Smooth muscle cell (in vitro differentiated cells): ENCODE data around the gene CHSY1. TPM values are rescaled to one million over a fixed set of nuclear protein-coding genes. Genes with fewer than 3 reads are reported as not detected.

Source experiments
- DNase-seq: peaks from one replicate; lab custom pipeline; 2025; ENCODE audit not compliant: unreplicated experiment; lab: John Stamatoyannopoulos, UW
- H2AFZ ChIP-seq: fragments of 200-600 bp; sonication (generic); 2 replicates; pipeline ENCODE4 v1.6.0; 2016; ENCODE audit warnings: antibody characterized with exemption, low read depth, mild to moderate bottlenecking
- H3F3A ChIP-seq: fragments of 200-600 bp; sonication (generic); 2 replicates; pipeline ENCODE4 v1.6.0; 2017; ENCODE audit warnings: antibody characterized with exemption, low read depth
- H3K27ac ChIP-seq: fragments of 200-600 bp; sonication (generic); 2 replicates; pipeline ENCODE4 v1.5.1; 2016; ENCODE audit warnings: low read depth, mild to moderate bottlenecking
- H3K27me3 ChIP-seq: fragments of 200-600 bp; sonication (generic); 2 replicates; pipeline ENCODE4 v1.6.1; 2016; ENCODE audit warnings: low read depth, mild to moderate bottlenecking
- H3K36me3 ChIP-seq: fragments of 200-600 bp; sonication (generic); 2 replicates; pipeline ENCODE4 v1.5.1; 2016; ENCODE audit warnings: low read depth
- H3K4me1 ChIP-seq: fragments of 200-600 bp; sonication (generic); 2 replicates; pipeline ENCODE4 v1.5.1; 2016; ENCODE audit warnings: low read depth
- H3K4me2 ChIP-seq: fragments of 200-600 bp; sonication (generic); 2 replicates; pipeline ENCODE4 v1.6.0; 2016; ENCODE audit warnings: mild to moderate bottlenecking
- H3K4me3 ChIP-seq: fragments of 200-600 bp; sonication (generic); 2 replicates; pipeline ENCODE4 v1.5.1; 2016; ENCODE audit warnings: mild to moderate bottlenecking
- H3K79me2 ChIP-seq: fragments of 200-600 bp; sonication (generic); 2 replicates; pipeline ENCODE4 v1.6.0; 2016; ENCODE audit warnings: low read depth, mild to moderate bottlenecking
- H3K9ac ChIP-seq: fragments of 200-600 bp; sonication (generic); 2 replicates; pipeline ENCODE4 v1.6.0; 2016; ENCODE audit warnings: low read depth
- H3K9me3 ChIP-seq: fragments of 200-600 bp; sonication (generic); replicated peaks from 2 replicates; pipeline ENCODE4 v1.5.1; 2016; ENCODE audit warnings: low read depth
- H4K20me1 ChIP-seq: fragments of 200-600 bp; sonication (generic); 2 replicates; pipeline ENCODE4 v1.6.0; 2016; ENCODE audit warnings: low read depth
- WGBS: methylation state at CpG from one replicate; pipeline ENCODE4 v1.1.7; 2016; ENCODE audit warnings: low lambda C conversion rate; 5-methylcytosine and 5-hydroxymethylcytosine counted together
- polyA plus RNA-seq: library from polyadenylated mRNA; unstranded; fragments of >200 nt; fragmentation: Nextera tagmentation; extraction: Ambion mirVana; gene quantifications from 2 replicates; pipeline ENCODE4 v1.2.1, GENCODE V29; 2016
- total RNA-seq: library from RNA; depleted of rRNA; stranded (reverse); fragments of >200 nt; gene quantifications from 2 replicates; pipeline ENCODE4 v1.2.3, GENCODE V29; 2014
- TF ChIP-seq, protein P1 (sequence below): fragments of 200-600 bp; sonication (generic); IDR thresholded peaks from 2 replicates; pipeline ENCODE4 v1.5.1; 2017; ENCODE audit warnings: borderline replicate concordance, mild to moderate bottlenecking, antibody characterized with exemption; ENCODE audit not compliant: insufficient read depth, poor library complexity, severe bottlenecking

The CHSY1 gene
- total and polyA plus RNA-seq, 2 experiments from 2014 or later: 106 to 123 TPM

GRCh38 chr15:101258238-101259144, 6.6 kb upstream of the CHSY1 start:
- Histone ChIP-seq H3K4me3 (no peak overlapping the region), H2AFZ (no peak overlapping the region), H3F3A (peaks cover 22% of the 10 kb centered on the region), H3K27ac (no peak overlapping the region), H3K36me3 (no peaks in the 10 kb centered on the region), H4K20me1 (no peaks in the 10 kb centered on the region), H3K4me1 (peaks cover 14% of the 10 kb centered on the region), H3K27me3 (no peaks in the 10 kb centered on the region), H3K9ac (no peak overlapping the region), H3K4me2 (no peak overlapping the region), H3K79me2 (peaks cover 17% of the 10 kb centered on the region), H3K9me3 (no peaks in the 10 kb centered on the region)
- WGBS: 52% methylated on average over 11 of the region's 11 CpGs
- DNase-seq: no peak
- TF ChIP-seq, protein P1, sequence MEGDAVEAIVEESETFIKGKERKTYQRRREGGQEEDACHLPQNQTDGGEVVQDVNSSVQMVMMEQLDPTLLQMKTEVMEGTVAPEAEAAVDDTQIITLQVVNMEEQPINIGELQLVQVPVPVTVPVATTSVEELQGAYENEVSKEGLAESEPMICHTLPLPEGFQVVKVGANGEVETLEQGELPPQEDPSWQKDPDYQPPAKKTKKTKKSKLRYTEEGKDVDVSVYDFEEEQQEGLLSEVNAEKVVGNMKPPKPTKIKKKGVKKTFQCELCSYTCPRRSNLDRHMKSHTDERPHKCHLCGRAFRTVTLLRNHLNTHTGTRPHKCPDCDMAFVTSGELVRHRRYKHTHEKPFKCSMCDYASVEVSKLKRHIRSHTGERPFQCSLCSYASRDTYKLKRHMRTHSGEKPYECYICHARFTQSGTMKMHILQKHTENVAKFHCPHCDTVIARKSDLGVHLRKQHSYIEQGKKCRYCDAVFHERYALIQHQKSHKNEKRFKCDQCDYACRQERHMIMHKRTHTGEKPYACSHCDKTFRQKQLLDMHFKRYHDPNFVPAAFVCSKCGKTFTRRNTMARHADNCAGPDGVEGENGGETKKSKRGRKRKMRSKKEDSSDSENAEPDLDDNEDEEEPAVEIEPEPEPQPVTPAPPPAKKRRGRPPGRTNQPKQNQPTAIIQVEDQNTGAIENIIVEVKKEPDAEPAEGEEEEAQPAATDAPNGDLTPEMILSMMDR: peak; percentile 91

DNA sequence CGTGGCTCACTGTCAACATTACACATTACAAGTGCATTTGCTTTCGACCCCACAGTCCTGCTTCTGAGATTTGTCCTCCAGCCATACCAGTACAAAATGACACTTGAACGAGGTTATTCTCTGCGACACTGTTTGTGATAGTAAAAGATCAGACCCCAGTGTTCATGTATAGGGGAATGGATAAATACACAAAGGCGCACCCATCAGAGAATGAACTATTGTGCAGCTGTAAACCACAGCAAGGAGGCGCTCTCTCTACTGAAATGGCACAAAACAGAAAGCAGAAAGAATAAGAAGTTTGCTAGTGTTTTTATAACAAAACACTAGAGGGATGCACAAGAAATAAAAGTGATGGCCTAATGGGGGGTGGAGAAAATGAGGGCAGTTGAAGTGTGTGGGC, 4.9 kb upstream of the CHSY1 start:
- Histone ChIP-seq H4K20me1 (no peaks in the 10 kb centered on the region), H3F3A (peaks cover 22% of the 10 kb centered on the region), H3K27me3 (no peaks in the 10 kb centered on the region), H2AFZ (no peak overlapping the region), H3K79me2 (peaks cover 25% of the 10 kb centered on the region), H3K9me3 (no peaks in the 10 kb centered on the region), H3K4me3 (no peak overlapping the region), H3K9ac (no peak overlapping the region), H3K36me3 (no peaks in the 10 kb centered on the region), H3K4me1 (peaks cover 19% of the 10 kb centered on the region), H3K4me2 (no peak overlapping the region), H3K27ac (peak overlapping the region; percentile 63)
- DNase-seq: no peak
- TF ChIP-seq, protein P1: peak; percentile 25
- WGBS: 87% methylated on average over 6 of the region's 6 CpGs

GRCh38 chr15:101255615-101256241, 3.9 kb upstream of the CHSY1 start:
- peaks cover 28% of the 10 kb centered on the region for H3K79me2 ChIP-seq
- DNase-seq: no peak
- no peaks in the 10 kb centered on the region for H3K27me3 ChIP-seq
- H3K27ac ChIP-seq: peak overlapping the region; percentile 63
- H3K9me3 ChIP-seq: no peaks in the 10 kb centered on the region
- no peak overlapping the region for H3K9ac ChIP-seq
- peaks cover 22% of the 10 kb centered on the region for H3F3A ChIP-seq
- H3K4me1 ChIP-seq: peaks cover 19% of the 10 kb centered on the region
- TF ChIP-seq, protein P1: no peak
- peak overlapping the region; percentile 73 for H3K4me2 ChIP-seq
- 21% methylated on average over 8 of the region's 8 CpGs for WGBS
- H4K20me1 ChIP-seq: peaks cover 3% of the 10 kb centered on the region
- H3K36me3 ChIP-seq: no peaks in the 10 kb centered on the region
- H2AFZ ChIP-seq: no peak overlapping the region
- H3K4me3 ChIP-seq: no peak overlapping the region
